Measurements from ENCODE around the gene PPAN. TPM values are rescaled to one million over a fixed set of nuclear protein-coding genes. Genes with fewer than 3 reads are reported as not detected.

PPAN gene
- total RNA-seq, 1 experiment from 2014 or later: 101 TPM

- CTCF ChIA-PET: no interaction called here
- RAD21 ChIA-PET (ENCODE audit: low non-redundant PET in 1 of 2, low total read pairs in 2 of 2, uncharacterized antibody in 2 of 2, unreplicated experiment in 2 of 2): no interaction called here
- TSS peak; percentile 27 for BruUV-seq (replicated peaks)
Measured at GRCh38 chr19:10141479-10141878, 35.3 kb downstream of the PPAN start.

More at GRCh38 chr19:10141479-10141878, 35.3 kb downstream of the PPAN start:
- Histone ChIP-seq H2AFZ (ENCODE audit: low read depth, low read length, poor library complexity, severe bottlenecking) (no peak overlapping the region), H3K9me2 (ENCODE audit: insufficient read depth) (no peaks in the 10 kb centered on the region), H3K4me3 (replicated peaks in 1 of 2; ENCODE audit: low read depth in 1 of 2, low read length in 2 of 2) (no peak overlapping the region), H3K36me3 (ENCODE audit: control insufficient read depth in 1 of 2, insufficient read depth in 2 of 2, low read length in 2 of 2) (peaks cover 56 to 87% of the 10 kb centered on the region in 2 experiments), H3K27me3 (ENCODE audit: insufficient read depth, low read length) (no peaks in the 10 kb centered on the region), H3K4me1 (ENCODE audit: control insufficient read depth in 1 of 2, insufficient read depth in 2 of 2, low read length in 2 of 2) (no peaks in the 10 kb centered on the region), H3K4me2 (ENCODE audit: low read length) (no peak overlapping the region), H4K20me1 (ENCODE audit: insufficient read depth) (no peaks in the 10 kb centered on the region), H3K27ac (ENCODE audit: low read depth, low read length) (no peak overlapping the region), H3K79me2 (ENCODE audit: insufficient read depth, low read length) (peaks cover 7% of the 10 kb centered on the region; the same call in 1 of the 2 replicates), H3K9me3 (ENCODE audit: control insufficient read depth in 1 of 2, insufficient read depth in 1 of 2, low read depth in 1 of 2, low read length in 2 of 2) (no peaks in the 10 kb centered on the region), H3K9ac (ENCODE audit: low read length) (no peak overlapping the region)
- DNase-seq (ENCODE audit: low read depth, low spot score) (no peak), ATAC-seq (no peak)
- TF ChIP-seq MAX (IDR thresholded peaks at IDR 0.05) (no peak), RAD21 (IDR thresholded peaks at IDR 0.05; ENCODE audit: low read depth) (no peak), EZH2phosphoT487 (IDR thresholded peaks at IDR 0.05; ENCODE audit: borderline replicate concordance) (no peak), POLR2A (IDR thresholded peaks at IDR 0.05; ENCODE audit: borderline replicate concordance, extremely low read depth, insufficient read depth, insufficient read length) (no peak), YY1 (IDR thresholded peaks at IDR 0.05; ENCODE audit: extremely low read depth, insufficient replicate concordance, low read depth, low read length) (no peak), POLR2AphosphoS5 (IDR thresholded peaks at IDR 0.05; ENCODE audit: low read depth, low read length) (no peak), ELF1 (IDR thresholded peaks at IDR 0.05; ENCODE audit: borderline replicate concordance, low read depth) (no peak), CEBPB (IDR thresholded peaks at IDR 0.05; ENCODE audit: low read depth) (no peak), CTCF (IDR thresholded peaks at IDR 0.05 in 2 of 3, conservative IDR thresholded peaks at IDR 0.05 in 1 of 3; ENCODE audit: borderline replicate concordance in 1 of 3, insufficient read depth in 1 of 3, low read depth in 2 of 3, low read length in 2 of 3) (no peak), SIN3A (IDR thresholded peaks at IDR 0.05; ENCODE audit: low read depth) (no peak), EZH2 (IDR thresholded peaks at IDR 0.05) (no peak)
- TF ChIP-seq, protein P1, sequence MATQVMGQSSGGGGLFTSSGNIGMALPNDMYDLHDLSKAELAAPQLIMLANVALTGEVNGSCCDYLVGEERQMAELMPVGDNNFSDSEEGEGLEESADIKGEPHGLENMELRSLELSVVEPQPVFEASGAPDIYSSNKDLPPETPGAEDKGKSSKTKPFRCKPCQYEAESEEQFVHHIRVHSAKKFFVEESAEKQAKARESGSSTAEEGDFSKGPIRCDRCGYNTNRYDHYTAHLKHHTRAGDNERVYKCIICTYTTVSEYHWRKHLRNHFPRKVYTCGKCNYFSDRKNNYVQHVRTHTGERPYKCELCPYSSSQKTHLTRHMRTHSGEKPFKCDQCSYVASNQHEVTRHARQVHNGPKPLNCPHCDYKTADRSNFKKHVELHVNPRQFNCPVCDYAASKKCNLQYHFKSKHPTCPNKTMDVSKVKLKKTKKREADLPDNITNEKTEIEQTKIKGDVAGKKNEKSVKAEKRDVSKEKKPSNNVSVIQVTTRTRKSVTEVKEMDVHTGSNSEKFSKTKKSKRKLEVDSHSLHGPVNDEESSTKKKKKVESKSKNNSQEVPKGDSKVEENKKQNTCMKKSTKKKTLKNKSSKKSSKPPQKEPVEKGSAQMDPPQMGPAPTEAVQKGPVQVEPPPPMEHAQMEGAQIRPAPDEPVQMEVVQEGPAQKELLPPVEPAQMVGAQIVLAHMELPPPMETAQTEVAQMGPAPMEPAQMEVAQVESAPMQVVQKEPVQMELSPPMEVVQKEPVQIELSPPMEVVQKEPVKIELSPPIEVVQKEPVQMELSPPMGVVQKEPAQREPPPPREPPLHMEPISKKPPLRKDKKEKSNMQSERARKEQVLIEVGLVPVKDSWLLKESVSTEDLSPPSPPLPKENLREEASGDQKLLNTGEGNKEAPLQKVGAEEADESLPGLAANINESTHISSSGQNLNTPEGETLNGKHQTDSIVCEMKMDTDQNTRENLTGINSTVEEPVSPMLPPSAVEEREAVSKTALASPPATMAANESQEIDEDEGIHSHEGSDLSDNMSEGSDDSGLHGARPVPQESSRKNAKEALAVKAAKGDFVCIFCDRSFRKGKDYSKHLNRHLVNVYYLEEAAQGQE (IDR thresholded peaks at IDR 0.05; ENCODE audit: low read depth): no peak
- TF ChIP-seq, protein P2, sequence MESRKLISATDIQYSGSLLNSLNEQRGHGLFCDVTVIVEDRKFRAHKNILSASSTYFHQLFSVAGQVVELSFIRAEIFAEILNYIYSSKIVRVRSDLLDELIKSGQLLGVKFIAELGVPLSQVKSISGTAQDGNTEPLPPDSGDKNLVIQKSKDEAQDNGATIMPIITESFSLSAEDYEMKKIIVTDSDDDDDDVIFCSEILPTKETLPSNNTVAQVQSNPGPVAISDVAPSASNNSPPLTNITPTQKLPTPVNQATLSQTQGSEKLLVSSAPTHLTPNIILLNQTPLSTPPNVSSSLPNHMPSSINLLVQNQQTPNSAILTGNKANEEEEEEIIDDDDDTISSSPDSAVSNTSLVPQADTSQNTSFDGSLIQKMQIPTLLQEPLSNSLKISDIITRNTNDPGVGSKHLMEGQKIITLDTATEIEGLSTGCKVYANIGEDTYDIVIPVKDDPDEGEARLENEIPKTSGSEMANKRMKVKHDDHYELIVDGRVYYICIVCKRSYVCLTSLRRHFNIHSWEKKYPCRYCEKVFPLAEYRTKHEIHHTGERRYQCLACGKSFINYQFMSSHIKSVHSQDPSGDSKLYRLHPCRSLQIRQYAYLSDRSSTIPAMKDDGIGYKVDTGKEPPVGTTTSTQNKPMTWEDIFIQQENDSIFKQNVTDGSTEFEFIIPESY (IDR thresholded peaks at IDR 0.05; ENCODE audit: extremely low read depth, insufficient replicate concordance, low read length): no peak
- intact Hi-C loops (cut with micrococcal nuclease): no loop called here
- POLR2A ChIA-PET: no interaction called here
